ENCODE measurements around the gene TPH1. TPM values are rescaled to one million over a fixed set of nuclear protein-coding genes. Genes with fewer than 3 reads are reported as not detected.

Gene TPH1
- polyA plus RNA-seq, 1 donor from 2014 or later, result 1.2 TPM

DNA sequence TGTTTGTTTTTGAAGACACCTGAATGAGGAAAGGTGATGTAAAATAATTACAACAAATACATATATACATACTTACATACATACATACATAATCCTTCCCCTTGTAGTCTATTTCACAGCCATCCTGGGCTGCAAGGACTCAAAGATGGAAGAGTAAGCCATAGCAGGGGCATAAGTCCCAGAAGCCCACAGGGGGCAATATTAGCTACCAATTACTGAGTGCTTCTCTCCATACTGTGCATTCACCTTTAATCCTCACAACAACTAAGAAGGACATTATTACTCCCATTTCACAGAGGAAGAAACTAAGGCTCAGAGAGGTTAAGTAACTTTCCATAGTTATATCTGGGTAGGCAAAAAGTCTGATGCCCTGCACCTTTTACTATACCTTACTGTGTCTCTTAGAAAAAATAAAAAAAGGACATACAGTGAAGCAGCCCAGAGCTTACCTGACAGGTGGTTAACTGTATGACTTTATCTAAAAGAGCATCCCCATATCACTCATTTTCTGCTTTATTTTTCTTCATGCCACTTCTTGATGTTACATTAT lies 35.9 kb downstream of the TPH1 start:
- no peaks in the 10 kb centered on the region for H3K27me3 ChIP-seq (ENCODE audit: insufficient read depth, low read depth, low read length)
- H3F3A ChIP-seq (ENCODE audit: insufficient read depth, low read length, poor library complexity, severe bottlenecking), result no peaks in the 10 kb centered on the region
- no peak overlapping the region for H3K9ac ChIP-seq (ENCODE audit: low read length)
- H3K36me3 ChIP-seq (ENCODE audit: insufficient read depth, low read length), result peaks cover 3% of the 10 kb centered on the region
- H3K4me2 ChIP-seq (ENCODE audit: low read length), result no peak overlapping the region
- no peak overlapping the region for H3K4me3 ChIP-seq (ENCODE audit: low read length)
- TF ChIP-seq RAD21 (conservative IDR thresholded peaks at IDR 0.05), result no peak
- TF ChIP-seq, protein P1, sequence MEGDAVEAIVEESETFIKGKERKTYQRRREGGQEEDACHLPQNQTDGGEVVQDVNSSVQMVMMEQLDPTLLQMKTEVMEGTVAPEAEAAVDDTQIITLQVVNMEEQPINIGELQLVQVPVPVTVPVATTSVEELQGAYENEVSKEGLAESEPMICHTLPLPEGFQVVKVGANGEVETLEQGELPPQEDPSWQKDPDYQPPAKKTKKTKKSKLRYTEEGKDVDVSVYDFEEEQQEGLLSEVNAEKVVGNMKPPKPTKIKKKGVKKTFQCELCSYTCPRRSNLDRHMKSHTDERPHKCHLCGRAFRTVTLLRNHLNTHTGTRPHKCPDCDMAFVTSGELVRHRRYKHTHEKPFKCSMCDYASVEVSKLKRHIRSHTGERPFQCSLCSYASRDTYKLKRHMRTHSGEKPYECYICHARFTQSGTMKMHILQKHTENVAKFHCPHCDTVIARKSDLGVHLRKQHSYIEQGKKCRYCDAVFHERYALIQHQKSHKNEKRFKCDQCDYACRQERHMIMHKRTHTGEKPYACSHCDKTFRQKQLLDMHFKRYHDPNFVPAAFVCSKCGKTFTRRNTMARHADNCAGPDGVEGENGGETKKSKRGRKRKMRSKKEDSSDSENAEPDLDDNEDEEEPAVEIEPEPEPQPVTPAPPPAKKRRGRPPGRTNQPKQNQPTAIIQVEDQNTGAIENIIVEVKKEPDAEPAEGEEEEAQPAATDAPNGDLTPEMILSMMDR (IDR thresholded peaks at IDR 0.05; ENCODE audit: poor library complexity, severe bottlenecking), result no peak
- TF ChIP-seq MXI1 (conservative IDR thresholded peaks at IDR 0.05; ENCODE audit: poor library complexity, severe bottlenecking), result no peak
- H3K27ac ChIP-seq (ENCODE audit: low read length), result no peak overlapping the region
- peaks cover 6% of the 10 kb centered on the region for H3K79me2 ChIP-seq (replicated peaks; ENCODE audit: insufficient read depth, low read length)
- H4K20me1 ChIP-seq (ENCODE audit: insufficient read depth), result no peaks in the 10 kb centered on the region
- no peak overlapping the region for H2AFZ ChIP-seq (ENCODE audit: low read depth, low read length)
- no peaks in the 10 kb centered on the region for H3K9me2 ChIP-seq (ENCODE audit: insufficient read depth, low read length)
- no peaks in the 10 kb centered on the region for H3K9me3 ChIP-seq (ENCODE audit: low read length)

DNA sequence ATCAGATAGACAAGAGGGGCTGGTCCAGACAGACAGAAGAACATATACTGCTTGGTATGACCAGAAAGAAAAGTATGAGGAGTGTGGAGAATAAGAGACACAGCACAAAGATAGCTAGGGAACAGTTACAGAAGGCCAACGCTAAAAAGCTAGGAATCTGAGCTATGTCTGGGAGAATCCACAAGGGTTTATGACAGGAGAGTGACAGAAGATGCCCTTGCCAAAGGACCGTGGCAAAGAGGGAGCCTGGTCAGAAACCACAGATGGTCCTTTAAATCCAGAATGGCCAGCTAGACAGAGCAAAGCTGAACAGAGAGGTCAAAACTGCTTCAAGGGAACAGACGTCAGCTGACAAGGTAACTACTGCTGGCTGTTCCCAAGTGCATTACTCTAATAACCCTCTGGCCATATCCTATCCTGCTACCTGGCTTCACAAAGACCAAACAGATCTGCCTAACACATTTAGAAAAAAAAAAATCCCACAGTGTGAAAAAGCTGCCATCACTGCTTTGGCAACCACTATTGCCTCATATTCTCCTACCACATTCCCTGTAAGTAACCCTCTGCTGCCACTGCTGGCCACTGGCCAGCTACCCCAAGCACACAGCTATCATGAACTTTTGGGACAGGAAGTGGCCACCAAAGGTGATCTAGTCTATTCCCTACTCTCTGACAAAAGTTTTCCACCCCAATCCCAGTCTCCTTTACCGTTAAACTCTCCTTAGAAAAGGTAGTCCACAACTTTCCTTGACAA lies 40.5 kb downstream of the TPH1 start:
- H3K9me2 ChIP-seq (ENCODE audit: insufficient read depth, low read length), result no peaks in the 10 kb centered on the region
- peaks cover 13% of the 10 kb centered on the region for H3K36me3 ChIP-seq (ENCODE audit: insufficient read depth, low read length)
- no peaks in the 10 kb centered on the region for H3F3A ChIP-seq (ENCODE audit: insufficient read depth, low read length, poor library complexity, severe bottlenecking)
- no peaks in the 10 kb centered on the region for H3K27me3 ChIP-seq (ENCODE audit: insufficient read depth, low read depth, low read length)
- peaks cover 2% of the 10 kb centered on the region for H3K79me2 ChIP-seq (replicated peaks; ENCODE audit: insufficient read depth, low read length)
- no peak overlapping the region for H3K4me3 ChIP-seq (ENCODE audit: low read length)
- H3K9me3 ChIP-seq (ENCODE audit: low read length), result no peaks in the 10 kb centered on the region
- H3K4me2 ChIP-seq (ENCODE audit: low read length), result no peak overlapping the region
- H4K20me1 ChIP-seq (ENCODE audit: insufficient read depth), result no peaks in the 10 kb centered on the region
- no peak overlapping the region for H2AFZ ChIP-seq (ENCODE audit: low read depth, low read length)
- TF ChIP-seq RAD21 (conservative IDR thresholded peaks at IDR 0.05) (no peak), MXI1 (conservative IDR thresholded peaks at IDR 0.05; ENCODE audit: poor library complexity, severe bottlenecking) (no peak)
- no peak overlapping the region for H3K27ac ChIP-seq (ENCODE audit: low read length)
- H3K9ac ChIP-seq (ENCODE audit: low read length), result no peak overlapping the region

DNA sequence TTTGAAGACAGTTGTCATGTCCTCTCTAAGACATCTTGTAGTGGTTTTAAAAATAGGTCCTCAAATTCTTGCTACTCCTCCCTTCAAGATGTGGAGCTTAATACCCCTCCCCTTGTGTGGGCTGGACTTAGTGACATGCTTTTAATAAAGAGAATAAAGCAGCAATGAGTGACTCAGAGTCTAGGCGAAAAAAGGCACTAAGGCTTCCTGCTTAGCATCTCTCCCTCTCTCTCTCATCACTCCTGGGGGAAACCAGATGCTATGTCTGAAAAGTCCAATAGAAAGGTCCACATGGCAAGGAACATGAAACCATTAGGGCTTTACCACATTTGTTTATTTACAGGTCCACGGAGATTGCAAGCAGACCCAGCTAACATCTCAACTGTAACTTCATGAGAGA lies 44.9 kb downstream of the TPH1 start:
- Histone ChIP-seq H3K9ac (ENCODE audit: low read length) (no peak overlapping the region), H3K79me2 (replicated peaks; ENCODE audit: insufficient read depth, low read length) (no peaks in the 10 kb centered on the region), H4K20me1 (ENCODE audit: insufficient read depth) (no peaks in the 10 kb centered on the region), H3K36me3 (ENCODE audit: insufficient read depth, low read length) (peaks cover 19% of the 10 kb centered on the region), H3K9me2 (ENCODE audit: insufficient read depth, low read length) (no peaks in the 10 kb centered on the region), H2AFZ (ENCODE audit: low read depth, low read length) (no peak overlapping the region), H3K4me3 (ENCODE audit: low read length) (no peak overlapping the region), H3K9me3 (ENCODE audit: low read length) (no peaks in the 10 kb centered on the region), H3K27me3 (ENCODE audit: insufficient read depth, low read depth, low read length) (no peaks in the 10 kb centered on the region), H3F3A (ENCODE audit: insufficient read depth, low read length, poor library complexity, severe bottlenecking) (no peaks in the 10 kb centered on the region), H3K4me2 (ENCODE audit: low read length) (no peak overlapping the region), H3K27ac (ENCODE audit: low read length) (no peak overlapping the region)
- no peak for TF ChIP-seq POLR2AphosphoS5 (IDR thresholded peaks at IDR 0.05)
- TF ChIP-seq, protein P1 (IDR thresholded peaks at IDR 0.05; ENCODE audit: poor library complexity, severe bottlenecking), result no peak

Data from neural cell (in vitro differentiated cells).